Gastroesophageal sphincter (tissue), 3 donors: ENCODE data around the gene MED22.

Experiments
- EP300 ChIP-seq: sonication (generic); formaldehyde crosslinking; IDR thresholded peaks from one replicate; pipeline ENCODE4 v1.6.1; 2017; ENCODE audit warnings: antibody characterized with exemption, mild to moderate bottlenecking
- POLR2A ChIP-seq, 2 donors: fragments of 450-650 bp; IDR thresholded peaks; one replicate each; pipeline ENCODE4 v1.6.1; 2017; ENCODE audit warnings: antibody characterized with exemption in 2 of 2, mild to moderate bottlenecking in 2 of 2, moderate library complexity in 1 of 2
- TF ChIP-seq, protein P1 (sequence below), 4 experiments: fragments of 200-600 bp in 2 of 4; fragments of 450-650 bp in 2 of 4; sonication (generic) in 1 of 4; IDR thresholded peaks; one replicate each; pipeline ENCODE4 v1.5.1; 2017 to 2019; ENCODE audit warnings: antibody characterized with exemption in 4 of 4, mild to moderate bottlenecking in 2 of 4, moderate library complexity in 2 of 4

GRCh38 chr9:133396952-133397351 lies 49.0 kb upstream of the MED22 start:
- no peak for TF ChIP-seq POLR2A (IDR thresholded peaks at IDR 0.05)
- TF ChIP-seq, protein P1, sequence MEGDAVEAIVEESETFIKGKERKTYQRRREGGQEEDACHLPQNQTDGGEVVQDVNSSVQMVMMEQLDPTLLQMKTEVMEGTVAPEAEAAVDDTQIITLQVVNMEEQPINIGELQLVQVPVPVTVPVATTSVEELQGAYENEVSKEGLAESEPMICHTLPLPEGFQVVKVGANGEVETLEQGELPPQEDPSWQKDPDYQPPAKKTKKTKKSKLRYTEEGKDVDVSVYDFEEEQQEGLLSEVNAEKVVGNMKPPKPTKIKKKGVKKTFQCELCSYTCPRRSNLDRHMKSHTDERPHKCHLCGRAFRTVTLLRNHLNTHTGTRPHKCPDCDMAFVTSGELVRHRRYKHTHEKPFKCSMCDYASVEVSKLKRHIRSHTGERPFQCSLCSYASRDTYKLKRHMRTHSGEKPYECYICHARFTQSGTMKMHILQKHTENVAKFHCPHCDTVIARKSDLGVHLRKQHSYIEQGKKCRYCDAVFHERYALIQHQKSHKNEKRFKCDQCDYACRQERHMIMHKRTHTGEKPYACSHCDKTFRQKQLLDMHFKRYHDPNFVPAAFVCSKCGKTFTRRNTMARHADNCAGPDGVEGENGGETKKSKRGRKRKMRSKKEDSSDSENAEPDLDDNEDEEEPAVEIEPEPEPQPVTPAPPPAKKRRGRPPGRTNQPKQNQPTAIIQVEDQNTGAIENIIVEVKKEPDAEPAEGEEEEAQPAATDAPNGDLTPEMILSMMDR (IDR thresholded peaks at IDR 0.05): no peak
- TF ChIP-seq EP300: no peak
